Measurements from ENCODE around the gene RNF150.

The RNF150 gene

DNA sequence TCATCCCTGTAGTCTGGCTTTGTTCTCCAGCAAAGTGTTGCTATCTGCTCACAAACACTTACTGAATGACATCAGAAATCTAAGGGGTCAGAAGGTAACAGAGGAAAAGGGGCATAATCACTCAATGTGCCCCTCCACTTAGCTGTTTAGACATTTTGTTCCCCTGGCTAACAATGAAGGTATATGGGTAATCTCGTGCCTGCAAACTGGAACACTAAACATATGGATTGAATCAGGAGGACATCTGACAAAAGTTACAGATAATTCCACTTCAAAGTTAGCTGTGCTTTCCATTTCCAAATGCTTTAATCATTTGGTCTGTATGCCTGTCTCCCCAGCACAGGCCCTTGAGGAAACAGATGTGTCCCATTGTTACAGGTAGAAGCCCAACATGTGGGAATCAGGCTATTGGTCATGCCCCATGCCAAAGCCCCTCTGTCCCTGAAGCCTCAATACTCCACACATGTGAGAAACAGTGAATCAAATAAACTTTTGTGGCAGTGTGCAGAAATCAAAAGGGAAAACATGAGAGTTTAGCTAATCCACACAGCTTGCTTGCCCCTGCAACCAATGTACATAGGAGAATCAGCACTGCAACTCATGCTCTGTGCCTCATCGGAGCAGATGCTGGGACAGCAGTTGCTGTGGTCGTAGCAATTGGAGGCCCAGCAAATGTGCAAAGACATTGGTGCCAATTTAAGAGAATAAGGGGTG lies 111.7 kb downstream of the RNF150 start:
- Histone ChIP-seq H3K4me3 (ENCODE audit: low read depth, low read length) (no peak overlapping the region), H3K9me3 (ENCODE audit: control insufficient read depth, insufficient read depth, low read depth, low read length) (no peaks in the 10 kb centered on the region), H3K4me1 (ENCODE audit: control insufficient read depth, insufficient read depth, low read length) (peaks cover 13% of the 10 kb centered on the region; the same call in 1 of the 2 replicates), H3K36me3 (ENCODE audit: control insufficient read depth in 2 of 2, insufficient read depth in 1 of 2, low read length in 2 of 2) (no peaks in the 10 kb centered on the region), H3K27ac (ENCODE audit: extremely low read depth, low read depth, low read length) (no peak overlapping the region; the same call in 1 of the 2 replicates)
- POLR2A ChIA-PET = no interaction called here
- CTCF ChIA-PET = interaction anchor here (0.9 kb wide), 1 partner anchor 112 kb away, joined by 3 read pairs; the partner anchor contains the start of gene RNF150
- TF ChIP-seq, protein P1, sequence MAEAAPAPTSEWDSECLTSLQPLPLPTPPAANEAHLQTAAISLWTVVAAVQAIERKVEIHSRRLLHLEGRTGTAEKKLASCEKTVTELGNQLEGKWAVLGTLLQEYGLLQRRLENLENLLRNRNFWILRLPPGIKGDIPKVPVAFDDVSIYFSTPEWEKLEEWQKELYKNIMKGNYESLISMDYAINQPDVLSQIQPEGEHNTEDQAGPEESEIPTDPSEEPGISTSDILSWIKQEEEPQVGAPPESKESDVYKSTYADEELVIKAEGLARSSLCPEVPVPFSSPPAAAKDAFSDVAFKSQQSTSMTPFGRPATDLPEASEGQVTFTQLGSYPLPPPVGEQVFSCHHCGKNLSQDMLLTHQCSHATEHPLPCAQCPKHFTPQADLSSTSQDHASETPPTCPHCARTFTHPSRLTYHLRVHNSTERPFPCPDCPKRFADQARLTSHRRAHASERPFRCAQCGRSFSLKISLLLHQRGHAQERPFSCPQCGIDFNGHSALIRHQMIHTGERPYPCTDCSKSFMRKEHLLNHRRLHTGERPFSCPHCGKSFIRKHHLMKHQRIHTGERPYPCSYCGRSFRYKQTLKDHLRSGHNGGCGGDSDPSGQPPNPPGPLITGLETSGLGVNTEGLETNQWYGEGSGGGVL (tag by site-specific recombination; IDR thresholded peaks at IDR 0.05) = no peak
- no peak for TF ChIP-seq ZNF366 (tag by site-specific recombination; conservative IDR thresholded peaks at IDR 0.05)
- TF ChIP-seq FEZF1 (tag by site-specific recombination; IDR thresholded peaks at IDR 0.05) = no peak
- no peak for TF ChIP-seq ZNF791 (tag by site-specific recombination; IDR thresholded peaks at IDR 0.05)
- TF ChIP-seq REPIN1 (tag by site-specific recombination; IDR thresholded peaks at IDR 0.05; ENCODE audit: low read depth) = no peak
- TF ChIP-seq, protein P2, sequence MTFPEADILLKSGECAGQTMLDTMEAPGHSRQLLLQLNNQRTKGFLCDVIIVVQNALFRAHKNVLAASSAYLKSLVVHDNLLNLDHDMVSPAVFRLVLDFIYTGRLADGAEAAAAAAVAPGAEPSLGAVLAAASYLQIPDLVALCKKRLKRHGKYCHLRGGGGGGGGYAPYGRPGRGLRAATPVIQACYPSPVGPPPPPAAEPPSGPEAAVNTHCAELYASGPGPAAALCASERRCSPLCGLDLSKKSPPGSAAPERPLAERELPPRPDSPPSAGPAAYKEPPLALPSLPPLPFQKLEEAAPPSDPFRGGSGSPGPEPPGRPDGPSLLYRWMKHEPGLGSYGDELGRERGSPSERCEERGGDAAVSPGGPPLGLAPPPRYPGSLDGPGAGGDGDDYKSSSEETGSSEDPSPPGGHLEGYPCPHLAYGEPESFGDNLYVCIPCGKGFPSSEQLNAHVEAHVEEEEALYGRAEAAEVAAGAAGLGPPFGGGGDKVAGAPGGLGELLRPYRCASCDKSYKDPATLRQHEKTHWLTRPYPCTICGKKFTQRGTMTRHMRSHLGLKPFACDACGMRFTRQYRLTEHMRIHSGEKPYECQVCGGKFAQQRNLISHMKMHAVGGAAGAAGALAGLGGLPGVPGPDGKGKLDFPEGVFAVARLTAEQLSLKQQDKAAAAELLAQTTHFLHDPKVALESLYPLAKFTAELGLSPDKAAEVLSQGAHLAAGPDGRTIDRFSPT (tag by site-specific recombination; IDR thresholded peaks at IDR 0.05) = no peak
- no peak for TF ChIP-seq ZNF658 (tag by site-specific recombination; IDR thresholded peaks at IDR 0.05)
- TF ChIP-seq ZNF140 (tag by site-specific recombination; IDR thresholded peaks at IDR 0.05) = no peak
- TF ChIP-seq, protein P3, sequence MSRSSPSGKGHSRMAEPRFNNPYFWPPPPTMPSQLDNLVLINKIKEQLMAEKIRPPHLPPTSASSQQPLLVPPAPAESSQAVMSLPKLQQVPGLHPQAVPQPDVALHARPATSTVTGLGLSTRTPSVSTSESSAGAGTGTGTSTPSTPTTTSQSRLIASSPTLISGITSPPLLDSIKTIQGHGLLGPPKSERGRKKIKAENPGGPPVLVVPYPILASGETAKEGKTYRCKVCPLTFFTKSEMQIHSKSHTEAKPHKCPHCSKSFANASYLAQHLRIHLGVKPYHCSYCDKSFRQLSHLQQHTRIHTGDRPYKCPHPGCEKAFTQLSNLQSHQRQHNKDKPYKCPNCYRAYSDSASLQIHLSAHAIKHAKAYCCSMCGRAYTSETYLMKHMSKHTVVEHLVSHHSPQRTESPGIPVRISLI (tag by site-specific recombination; IDR thresholded peaks at IDR 0.05) = no peak
- TF ChIP-seq CTCF (tag by site-specific recombination; IDR thresholded peaks at IDR 0.05) = no peak
- TF ChIP-seq ZSCAN23 (tag by site-specific recombination; IDR thresholded peaks at IDR 0.05) = no peak
- no peak for TF ChIP-seq ZFP41 (tag by site-specific recombination; IDR thresholded peaks at IDR 0.05; ENCODE audit: borderline replicate concordance)
- no peak for TF ChIP-seq ZNF175 (tag by site-specific recombination; IDR thresholded peaks at IDR 0.05)
- TF ChIP-seq SALL2 (tag by site-specific recombination; IDR thresholded peaks at IDR 0.05; ENCODE audit: borderline replicate concordance) = no peak
- no peak for TF ChIP-seq ZNF473 (tag by site-specific recombination; IDR thresholded peaks at IDR 0.05)
- no peak for TF ChIP-seq ZXDB (tag by site-specific recombination; IDR thresholded peaks at IDR 0.05)
- TF ChIP-seq, protein P4, sequence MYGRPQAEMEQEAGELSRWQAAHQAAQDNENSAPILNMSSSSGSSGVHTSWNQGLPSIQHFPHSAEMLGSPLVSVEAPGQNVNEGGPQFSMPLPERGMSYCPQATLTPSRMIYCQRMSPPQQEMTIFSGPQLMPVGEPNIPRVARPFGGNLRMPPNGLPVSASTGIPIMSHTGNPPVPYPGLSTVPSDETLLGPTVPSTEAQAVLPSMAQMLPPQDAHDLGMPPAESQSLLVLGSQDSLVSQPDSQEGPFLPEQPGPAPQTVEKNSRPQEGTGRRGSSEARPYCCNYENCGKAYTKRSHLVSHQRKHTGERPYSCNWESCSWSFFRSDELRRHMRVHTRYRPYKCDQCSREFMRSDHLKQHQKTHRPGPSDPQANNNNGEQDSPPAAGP (tag by site-specific recombination; IDR thresholded peaks at IDR 0.05) = no peak
- TF ChIP-seq YY1 (tag by site-specific recombination; IDR thresholded peaks at IDR 0.05) = no peak
